Measurements from ENCODE around the gene ARHGAP23.
A peak's percentile ranks its signal among the peaks of the same experiment; 100 is the strongest.

Gene ARHGAP23

GRCh38 chr17:38428112-38428642 lies at the start of gene ARHGAP23:
TSS of gene ARHGAP23 (plus strand) at chr17:38428464. CDS start at chr17:38428486, 22 bp downstream.
- TF ChIP-seq EZH2phosphoT487 (conservative IDR thresholded peaks at IDR 0.05; ENCODE audit: low read length) (no peak), CTCF (IDR thresholded peaks at IDR 0.05; ENCODE audit: insufficient read depth, low read length, poor library complexity, severe bottlenecking) (no peak)
- no peaks in the 10 kb centered on the region for H3F3A ChIP-seq (ENCODE audit: insufficient read depth)
- H3K4me3 ChIP-seq (ENCODE audit: insufficient read depth, low read length, poor library complexity, severe bottlenecking): no peak within 1 kb of the TSS
- peak within 1 kb of the TSS; percentile 41; the same call in 1 of the 2 replicates for H3K9ac ChIP-seq (ENCODE audit: low read length)
- no peak within 1 kb of the TSS for H3K27ac ChIP-seq (ENCODE audit: low read depth, low read length)
- no peaks in the 10 kb centered on the region for H3K9me3 ChIP-seq (ENCODE audit: insufficient read depth, low read length)
- H3K27me3 ChIP-seq (ENCODE audit: low read length): no peaks in the 10 kb centered on the region
- no peak within 1 kb of the TSS for H2AFZ ChIP-seq (ENCODE audit: low read depth, low read length, severe bottlenecking)
- peak within 1 kb of the TSS; percentile 54 for H3K4me2 ChIP-seq (ENCODE audit: low read depth, low read length, poor library complexity, severe bottlenecking)
- no peaks in the 10 kb centered on the region for H3K9me2 ChIP-seq (replicated peaks; ENCODE audit: insufficient read depth, low read length)
- no peaks in the 10 kb centered on the region for H4K20me1 ChIP-seq (ENCODE audit: low read depth, low read length)
- H3K79me2 ChIP-seq (ENCODE audit: insufficient read depth, low read length): no peaks in the 10 kb centered on the region
- no peaks in the 10 kb centered on the region for H3K36me3 ChIP-seq (ENCODE audit: low read length)

GRCh38 chr17:38379448-38379847 lies 48.8 kb upstream of the ARHGAP23 start:
- H3K36me3 ChIP-seq (ENCODE audit: low read length): no peaks in the 10 kb centered on the region
- H3F3A ChIP-seq (ENCODE audit: insufficient read depth): no peaks in the 10 kb centered on the region
- H3K27ac ChIP-seq (ENCODE audit: low read depth, low read length): no peak overlapping the region
- TF ChIP-seq CTCF (IDR thresholded peaks at IDR 0.05; ENCODE audit: insufficient read depth, low read length, poor library complexity, severe bottlenecking): no peak
- TF ChIP-seq EZH2phosphoT487 (conservative IDR thresholded peaks at IDR 0.05; ENCODE audit: low read length): no peak
- no peaks in the 10 kb centered on the region for H4K20me1 ChIP-seq (ENCODE audit: low read depth, low read length)
- no peak overlapping the region for H3K9ac ChIP-seq (ENCODE audit: low read length)
- H3K4me3 ChIP-seq (ENCODE audit: insufficient read depth, low read length, poor library complexity, severe bottlenecking): no peak overlapping the region
- no peaks in the 10 kb centered on the region for H3K9me3 ChIP-seq (ENCODE audit: insufficient read depth, low read length)
- H3K9me2 ChIP-seq (replicated peaks; ENCODE audit: insufficient read depth, low read length): no peaks in the 10 kb centered on the region
- no peaks in the 10 kb centered on the region for H3K27me3 ChIP-seq (ENCODE audit: low read length)
- H2AFZ ChIP-seq (ENCODE audit: low read depth, low read length, severe bottlenecking): no peak overlapping the region
- no peaks in the 10 kb centered on the region for H3K79me2 ChIP-seq (ENCODE audit: insufficient read depth, low read length)
- H3K4me2 ChIP-seq (ENCODE audit: low read depth, low read length, poor library complexity, severe bottlenecking): no peak overlapping the region

- Histone ChIP-seq H3K9me2 (replicated peaks; ENCODE audit: insufficient read depth, low read length) (no peaks in the 10 kb centered on the region), H3K36me3 (ENCODE audit: low read length) (no peaks in the 10 kb centered on the region), H3K9ac (ENCODE audit: low read length) (no peak overlapping the region), H3K79me2 (ENCODE audit: insufficient read depth, low read length) (no peaks in the 10 kb centered on the region), H3F3A (ENCODE audit: insufficient read depth) (no peaks in the 10 kb centered on the region), H3K4me3 (ENCODE audit: insufficient read depth, low read length, poor library complexity, severe bottlenecking) (no peak overlapping the region), H4K20me1 (ENCODE audit: low read depth, low read length) (no peaks in the 10 kb centered on the region), H3K9me3 (ENCODE audit: insufficient read depth, low read length) (no peaks in the 10 kb centered on the region), H3K27me3 (ENCODE audit: low read length) (no peaks in the 10 kb centered on the region), H2AFZ (ENCODE audit: low read depth, low read length, severe bottlenecking) (no peak overlapping the region), H3K27ac (ENCODE audit: low read depth, low read length) (no peak overlapping the region), H3K4me2 (ENCODE audit: low read depth, low read length, poor library complexity, severe bottlenecking) (no peak overlapping the region)
- TF ChIP-seq CTCF (IDR thresholded peaks at IDR 0.05; ENCODE audit: insufficient read depth, low read length, poor library complexity, severe bottlenecking) (no peak), EZH2phosphoT487 (conservative IDR thresholded peaks at IDR 0.05; ENCODE audit: low read length) (no peak)
Measured at GRCh38 chr17:38395090-38395489, 33.2 kb upstream of the ARHGAP23 start.
